ENCODE results near the gene KNDC1. TPM values are rescaled to one million over a fixed set of nuclear protein-coding genes. Genes with fewer than 3 reads are reported as not detected.

KNDC1 gene
- polyA plus RNA-seq, 1 experiment, result 1.0 TPM

DNA sequence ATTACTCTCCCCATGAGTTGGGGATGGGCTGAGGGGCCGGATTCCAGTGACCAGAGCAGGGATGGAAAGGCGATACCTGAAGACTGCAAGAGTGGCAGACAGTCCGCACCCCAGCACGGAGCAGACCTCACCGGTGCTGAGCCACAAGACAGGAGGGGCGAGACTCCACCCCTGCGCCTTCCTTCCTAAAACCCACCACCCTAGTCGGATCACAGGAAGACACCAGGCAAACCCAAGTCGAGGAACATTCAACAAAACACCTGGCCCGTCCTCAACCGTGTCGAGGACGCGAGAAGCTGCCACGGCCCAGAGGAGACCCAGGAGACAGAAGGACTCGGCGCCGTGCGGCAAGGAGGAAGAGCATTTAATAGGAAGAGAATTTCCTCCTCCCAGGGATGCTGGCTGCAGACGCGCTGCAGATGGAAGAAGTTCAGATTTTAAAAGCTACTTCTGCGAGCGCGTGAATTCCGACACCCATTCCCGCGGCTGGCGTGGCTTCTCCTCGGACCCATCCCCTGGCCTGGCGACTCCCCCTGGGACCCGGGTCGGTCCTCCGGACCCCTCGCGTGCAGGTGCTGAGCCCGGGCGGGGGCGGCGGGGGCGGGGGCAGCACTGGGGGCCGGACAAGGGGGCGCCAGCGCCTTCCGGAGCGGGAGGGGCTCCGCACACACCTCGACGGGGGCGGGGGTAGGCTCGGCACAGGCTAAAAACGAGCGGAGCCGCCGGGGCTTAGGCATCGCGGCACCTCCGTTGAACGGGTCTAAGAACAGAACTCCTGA, 69.4 kb downstream of the KNDC1 start:
- ChIA-PET POLR2A (no interaction called here), CTCF (no interaction called here)
- TF ChIP-seq, protein P1, sequence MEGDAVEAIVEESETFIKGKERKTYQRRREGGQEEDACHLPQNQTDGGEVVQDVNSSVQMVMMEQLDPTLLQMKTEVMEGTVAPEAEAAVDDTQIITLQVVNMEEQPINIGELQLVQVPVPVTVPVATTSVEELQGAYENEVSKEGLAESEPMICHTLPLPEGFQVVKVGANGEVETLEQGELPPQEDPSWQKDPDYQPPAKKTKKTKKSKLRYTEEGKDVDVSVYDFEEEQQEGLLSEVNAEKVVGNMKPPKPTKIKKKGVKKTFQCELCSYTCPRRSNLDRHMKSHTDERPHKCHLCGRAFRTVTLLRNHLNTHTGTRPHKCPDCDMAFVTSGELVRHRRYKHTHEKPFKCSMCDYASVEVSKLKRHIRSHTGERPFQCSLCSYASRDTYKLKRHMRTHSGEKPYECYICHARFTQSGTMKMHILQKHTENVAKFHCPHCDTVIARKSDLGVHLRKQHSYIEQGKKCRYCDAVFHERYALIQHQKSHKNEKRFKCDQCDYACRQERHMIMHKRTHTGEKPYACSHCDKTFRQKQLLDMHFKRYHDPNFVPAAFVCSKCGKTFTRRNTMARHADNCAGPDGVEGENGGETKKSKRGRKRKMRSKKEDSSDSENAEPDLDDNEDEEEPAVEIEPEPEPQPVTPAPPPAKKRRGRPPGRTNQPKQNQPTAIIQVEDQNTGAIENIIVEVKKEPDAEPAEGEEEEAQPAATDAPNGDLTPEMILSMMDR (IDR thresholded peaks at IDR 0.05; ENCODE audit: insufficient read depth, low read depth, low read length), result no peak
- peaks cover 24% of the 10 kb centered on the region for H3K27me3 ChIP-seq (ENCODE audit: control insufficient read depth, insufficient read depth, low read length)
- no peak for DNase-seq (ENCODE audit: low read depth)
- no peaks in the 10 kb centered on the region for H3K36me3 ChIP-seq (ENCODE audit: control insufficient read depth, insufficient read depth, low read length)
- no peak overlapping the region for H3K4me3 ChIP-seq (ENCODE audit: low read depth, low read length)

DNA sequence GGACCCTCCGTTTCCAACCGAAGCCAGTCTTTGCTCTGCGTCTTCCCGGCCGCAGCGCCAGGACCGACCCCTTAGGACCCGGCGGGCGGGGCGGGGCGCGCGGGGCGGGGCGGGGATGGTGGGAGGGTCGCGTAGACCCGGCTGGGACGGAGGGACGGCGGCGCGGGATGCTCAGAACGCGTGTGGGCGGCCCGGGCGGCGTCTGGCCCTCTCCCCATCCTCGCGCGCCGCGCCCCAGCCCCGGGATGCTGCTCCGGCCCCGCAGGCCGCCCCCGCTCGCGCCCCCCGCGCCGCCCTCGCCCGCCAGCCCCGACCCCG, 70.0 kb downstream of the KNDC1 start, which contains the start of gene UTF1:
TSS of gene UTF1 (plus strand) at position 174 of the 318 bp plus-strand sequence. CDS start at position 246, 72 bp downstream.
- TF ChIP-seq, protein P1 (IDR thresholded peaks at IDR 0.05; ENCODE audit: insufficient read depth, low read depth, low read length), result no peak
- ChIA-PET POLR2A (no interaction called here), CTCF (no interaction called here)
- no peak for DNase-seq (ENCODE audit: low read depth)
- Histone ChIP-seq H3K27me3 (ENCODE audit: control insufficient read depth, insufficient read depth, low read length) (peaks cover 24% of the 10 kb centered on the region), H3K4me3 (ENCODE audit: low read depth, low read length) (no peak within 1 kb of the TSS), H3K36me3 (ENCODE audit: control insufficient read depth, insufficient read depth, low read length) (no peaks in the 10 kb centered on the region)

DNA sequence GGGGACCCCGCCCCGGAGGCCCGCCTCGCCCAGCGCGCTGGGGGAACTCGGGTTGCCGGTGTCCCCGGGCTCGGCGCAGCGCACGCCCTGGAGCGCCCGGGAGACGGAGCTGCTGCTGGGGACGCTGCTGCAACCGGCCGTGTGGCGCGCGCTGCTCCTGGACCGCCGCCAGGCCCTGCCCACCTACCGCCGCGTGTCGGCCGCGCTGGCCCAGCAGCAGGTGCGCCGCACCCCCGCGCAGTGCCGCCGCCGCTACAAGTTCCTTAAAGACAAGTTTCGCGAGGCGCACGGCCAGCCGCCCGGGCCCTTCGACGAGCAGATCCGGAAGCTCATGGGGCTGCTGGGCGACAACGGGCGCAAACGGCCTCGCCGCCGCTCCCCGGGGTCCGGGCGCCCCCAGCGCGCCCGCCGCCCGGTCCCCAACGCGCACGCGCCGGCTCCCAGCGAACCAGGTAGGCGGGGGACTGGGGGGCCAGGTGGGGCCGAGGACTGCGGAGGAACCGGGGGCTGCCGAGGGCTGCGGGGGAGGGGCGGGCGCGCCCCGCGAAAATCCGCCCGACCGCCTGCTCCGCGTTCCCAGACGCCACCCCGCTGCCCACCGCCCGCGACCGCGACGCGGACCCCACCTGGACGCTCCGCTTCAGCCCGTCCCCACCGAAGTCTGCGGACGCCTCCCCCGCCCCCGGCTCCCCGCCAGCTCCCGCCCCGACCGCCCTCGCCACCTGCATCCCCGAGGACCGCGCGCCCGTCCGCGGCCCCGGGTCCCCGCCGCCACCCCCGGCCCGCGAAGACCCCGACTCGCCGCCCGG, 70.6 kb downstream of the KNDC1 start:
- H3K4me3 ChIP-seq (ENCODE audit: low read depth, low read length), result no peak overlapping the region
- TF ChIP-seq, protein P1 (IDR thresholded peaks at IDR 0.05; ENCODE audit: insufficient read depth, low read depth, low read length), result no peak
- CTCF ChIA-PET, result no interaction called here
- POLR2A ChIA-PET, result no interaction called here
- H3K27me3 ChIP-seq (ENCODE audit: control insufficient read depth, insufficient read depth, low read length), result peaks cover 24% of the 10 kb centered on the region
- no peaks in the 10 kb centered on the region for H3K36me3 ChIP-seq (ENCODE audit: control insufficient read depth, insufficient read depth, low read length)
- no peak for DNase-seq (ENCODE audit: low read depth)

DNA sequence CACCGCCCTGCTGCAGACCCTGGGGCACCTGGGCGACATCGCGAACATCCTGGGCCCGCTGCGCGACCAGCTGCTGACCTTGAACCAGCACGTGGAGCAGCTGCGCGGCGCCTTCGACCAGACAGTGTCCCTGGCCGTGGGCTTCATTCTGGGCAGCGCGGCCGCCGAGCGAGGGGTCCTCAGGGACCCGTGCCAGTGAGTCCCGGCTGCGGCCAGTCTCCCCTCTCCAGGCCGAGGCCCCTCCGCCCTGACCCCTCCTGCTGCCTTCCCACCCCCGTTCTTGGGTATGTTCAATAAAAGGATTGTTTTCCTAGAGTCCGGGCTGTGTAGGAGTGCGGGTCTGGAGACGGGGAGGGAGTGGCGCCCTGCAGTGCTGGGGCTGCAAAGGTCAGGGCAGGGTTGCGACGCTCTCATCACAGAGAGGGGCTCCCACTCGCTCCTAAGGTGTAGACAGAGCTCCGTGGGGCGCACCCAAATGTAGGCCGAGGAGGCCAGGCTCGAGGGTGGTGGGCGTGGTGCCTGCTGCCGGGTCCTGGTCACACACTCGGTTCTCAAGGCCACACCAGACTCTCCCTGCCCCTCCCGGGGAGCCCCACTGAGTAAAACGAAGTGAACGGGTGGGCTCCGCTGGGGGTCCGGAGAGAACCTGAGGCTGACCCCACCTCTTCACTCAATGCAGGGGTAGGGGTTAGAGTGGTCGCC, 71.4 kb downstream of the KNDC1 start:
- no peaks in the 10 kb centered on the region for H3K36me3 ChIP-seq (ENCODE audit: control insufficient read depth, insufficient read depth, low read length)
- ChIA-PET POLR2A (no interaction called here), CTCF (no interaction called here)
- H3K4me3 ChIP-seq (ENCODE audit: low read depth, low read length), result no peak overlapping the region
- DNase-seq (ENCODE audit: low read depth), result no peak
- peaks cover 28% of the 10 kb centered on the region for H3K27me3 ChIP-seq (ENCODE audit: control insufficient read depth, insufficient read depth, low read length)
- TF ChIP-seq, protein P1 (IDR thresholded peaks at IDR 0.05; ENCODE audit: insufficient read depth, low read depth, low read length), result no peak
